Body of pancreas (tissue), 4 donors: ENCODE results near the gene MRTFA. TPM values are rescaled to one million over a fixed set of nuclear protein-coding genes. Genes with fewer than 3 reads are reported as not detected.

Source experiments
- ATAC-seq: fragments of 150-250 bp; one replicate; pipeline ENCODE4 v1.9.1; 2016
- DNase-seq, 4 donors: peaks; one replicate each; pipeline ENCODE4 v3.0.0-alpha.2; 2019
- H3K27ac ChIP-seq, 4 donors: fragments of 200-600 bp; sonication (generic); 1 replicate in 3 of 4; 2 replicates in 1 of 4; pipeline versions ENCODE4 v1.5.1 to v1.6.1; 2016 to 2019; ENCODE audit warnings: mild to moderate bottlenecking in 1 of 4, mixed read lengths in 1 of 4, moderate library complexity in 1 of 4
- H3K27me3 ChIP-seq, 2 donors: fragments of 200-600 bp; sonication (generic); one replicate each; pipeline ENCODE4 v1.6.0; 2016; ENCODE audit warnings: mild to moderate bottlenecking in 1 of 2
- H3K36me3 ChIP-seq, 2 donors: fragments of 200-600 bp; sonication (generic); replicated peaks in 1 of 2; 2 replicates each; pipeline ENCODE4 v1.5.1; 2016; ENCODE audit warnings: low read depth in 2 of 2; ENCODE audit not compliant: insufficient read depth in 1 of 2
- H3K4me1 ChIP-seq: fragments of 200-600 bp; sonication (generic); one replicate; pipeline ENCODE4 v1.6.0; 2016
- H3K4me3 ChIP-seq, 2 donors: fragments of 200-600 bp; sonication (generic); 1 replicate in 1 of 2; 2 replicates in 1 of 2; pipeline ENCODE4 v1.5.1; 2016 to 2019
- H3K9me3 ChIP-seq, 3 donors: fragments of 200-600 bp; sonication (generic); 1 replicate in 2 of 3; 2 replicates in 1 of 3; pipeline ENCODE4 v1.5.1; 2016
- POLR2A ChIP-seq, 3 donors: fragments of 450-650 bp; IDR thresholded peaks; one replicate each; pipeline ENCODE4 v1.6.1; 2016; ENCODE audit warnings: antibody characterized with exemption in 3 of 3, mild to moderate bottlenecking in 2 of 3
- WGBS, 2 donors: methylation state at CpG; one replicate each; pipeline ENCODE4 v1.1.5; 2017; 5-methylcytosine and 5-hydroxymethylcytosine counted together
- intact Hi-C: fragments of 100-400 bp; cut with DNase I; formaldehyde crosslinking; loops from one replicate; pipeline ENCODE4 v1.15.1; 2023
- total RNA-seq, 2 donors: library from RNA; depleted of rRNA; stranded (reverse); fragments of >200 nt; gene quantifications; one replicate each; pipeline ENCODE4 v1.1.0, GENCODE V29; 2016
- TF ChIP-seq, protein P1 (sequence below), 7 experiments: fragments of 450-650 bp in 4 of 7; fragments of 200-600 bp in 3 of 7; sonication (generic) in 3 of 7; IDR thresholded peaks; one replicate each; pipeline ENCODE4 v1.5.1; 2016 to 2019; ENCODE audit warnings: antibody characterized with exemption in 7 of 7

Gene MRTFA
- total RNA-seq, 2 donors from 2014 or later, result 47.0 to 71.5 TPM

DNA sequence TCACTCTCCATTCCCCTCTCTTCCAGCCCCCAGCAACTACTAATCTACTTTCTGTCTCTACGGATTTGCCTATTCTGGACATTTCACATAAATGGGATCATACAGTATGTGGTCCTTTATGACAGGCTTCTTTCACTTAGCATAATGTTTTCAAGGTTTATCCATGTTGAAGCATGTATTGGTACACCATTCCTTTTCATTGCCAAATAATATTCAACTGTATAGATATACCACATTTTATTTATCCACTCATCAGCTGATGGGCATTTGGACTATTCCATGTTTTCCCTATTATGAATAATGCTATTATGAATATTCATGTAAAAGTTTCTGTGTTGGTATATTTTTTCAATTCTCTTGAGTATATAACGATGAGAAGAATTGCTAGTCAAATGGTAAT, 54.5 kb downstream of the MRTFA start:
- WGBS, 2 donors, result 94 to 97% methylated on average over 2 of the region's 2 CpGs
- Histone ChIP-seq H3K27me3 (no peaks in the 10 kb centered on the region), H3K27ac (no peak overlapping the region), H3K9me3 (no peaks in the 10 kb centered on the region), H3K4me3 (no peak overlapping the region), H3K4me1 (no peaks in the 10 kb centered on the region), H3K36me3 (no peaks in the 10 kb centered on the region)
- DNase-seq (no peak), ATAC-seq (no peak)
- intact Hi-C loops, result no loop called here
- TF ChIP-seq POLR2A (IDR thresholded peaks at IDR 0.05), result no peak
- TF ChIP-seq, protein P1, sequence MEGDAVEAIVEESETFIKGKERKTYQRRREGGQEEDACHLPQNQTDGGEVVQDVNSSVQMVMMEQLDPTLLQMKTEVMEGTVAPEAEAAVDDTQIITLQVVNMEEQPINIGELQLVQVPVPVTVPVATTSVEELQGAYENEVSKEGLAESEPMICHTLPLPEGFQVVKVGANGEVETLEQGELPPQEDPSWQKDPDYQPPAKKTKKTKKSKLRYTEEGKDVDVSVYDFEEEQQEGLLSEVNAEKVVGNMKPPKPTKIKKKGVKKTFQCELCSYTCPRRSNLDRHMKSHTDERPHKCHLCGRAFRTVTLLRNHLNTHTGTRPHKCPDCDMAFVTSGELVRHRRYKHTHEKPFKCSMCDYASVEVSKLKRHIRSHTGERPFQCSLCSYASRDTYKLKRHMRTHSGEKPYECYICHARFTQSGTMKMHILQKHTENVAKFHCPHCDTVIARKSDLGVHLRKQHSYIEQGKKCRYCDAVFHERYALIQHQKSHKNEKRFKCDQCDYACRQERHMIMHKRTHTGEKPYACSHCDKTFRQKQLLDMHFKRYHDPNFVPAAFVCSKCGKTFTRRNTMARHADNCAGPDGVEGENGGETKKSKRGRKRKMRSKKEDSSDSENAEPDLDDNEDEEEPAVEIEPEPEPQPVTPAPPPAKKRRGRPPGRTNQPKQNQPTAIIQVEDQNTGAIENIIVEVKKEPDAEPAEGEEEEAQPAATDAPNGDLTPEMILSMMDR (IDR thresholded peaks at IDR 0.05), result no peak

DNA sequence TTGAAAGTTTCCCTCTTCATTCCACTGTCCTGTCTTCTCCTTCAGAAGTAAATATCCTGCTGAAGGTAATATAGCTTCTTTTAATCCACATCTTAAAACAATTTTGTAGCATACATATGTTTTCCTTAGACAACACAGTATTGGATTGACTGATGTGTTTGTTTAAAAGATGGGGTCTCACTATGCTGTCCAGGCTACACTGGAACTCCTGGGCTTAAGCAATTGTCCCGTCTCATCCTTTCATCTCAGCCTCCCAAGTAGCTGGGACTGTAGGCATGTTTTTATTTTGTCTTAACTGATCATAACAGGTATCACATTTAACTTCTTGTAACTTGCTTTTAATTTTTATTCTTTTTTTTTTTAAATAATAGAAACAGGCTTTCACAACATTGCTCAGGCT, 55.9 kb downstream of the MRTFA start:
- H3K27ac ChIP-seq, result no peak overlapping the region
- intact Hi-C loops, result no loop called here
- no peaks in the 10 kb centered on the region for H3K9me3 ChIP-seq
- no peaks in the 10 kb centered on the region for H3K27me3 ChIP-seq
- DNase-seq, result no peak
- H3K4me1 ChIP-seq, result no peaks in the 10 kb centered on the region
- H3K36me3 ChIP-seq, result no peaks in the 10 kb centered on the region
- no peak for TF ChIP-seq POLR2A (IDR thresholded peaks at IDR 0.05)
- TF ChIP-seq, protein P1 (IDR thresholded peaks at IDR 0.05), result no peak
- no peak overlapping the region for H3K4me3 ChIP-seq
- 100% methylated on average over 1 of the region's 1 CpG for WGBS, 2 donors
- ATAC-seq, result no peak

DNA sequence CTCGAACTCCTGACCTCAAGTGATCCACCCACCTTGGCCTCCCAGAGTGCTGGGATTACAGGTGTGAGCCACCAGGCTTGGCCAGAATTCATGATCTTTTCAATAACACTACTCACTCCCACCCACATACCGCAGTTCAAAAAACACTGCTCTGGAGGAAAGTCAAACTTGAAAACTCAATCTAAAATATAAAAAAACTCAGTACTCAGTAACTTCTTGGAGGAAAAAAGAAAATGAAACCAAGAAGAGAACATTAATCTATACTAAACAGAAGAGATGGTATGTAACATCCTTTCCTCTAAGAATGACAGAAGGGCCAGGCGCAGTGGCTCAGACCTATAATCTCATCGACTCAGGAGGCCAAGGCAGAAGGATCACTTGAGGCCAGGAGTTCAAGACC, 58.3 kb downstream of the MRTFA start:
- ATAC-seq (no peak), DNase-seq (no peak)
- 95 to 96% methylated on average over 4 of the region's 4 CpGs for WGBS, 2 donors
- Histone ChIP-seq H3K36me3 (no peaks in the 10 kb centered on the region), H3K4me1 (no peaks in the 10 kb centered on the region), H3K27ac (no peak overlapping the region), H3K4me3 (no peak overlapping the region), H3K9me3 (no peaks in the 10 kb centered on the region), H3K27me3 (no peaks in the 10 kb centered on the region)
- intact Hi-C loops, result no loop called here
- TF ChIP-seq, protein P1 (IDR thresholded peaks at IDR 0.05), result no peak
- TF ChIP-seq POLR2A (IDR thresholded peaks at IDR 0.05), result no peak

DNA sequence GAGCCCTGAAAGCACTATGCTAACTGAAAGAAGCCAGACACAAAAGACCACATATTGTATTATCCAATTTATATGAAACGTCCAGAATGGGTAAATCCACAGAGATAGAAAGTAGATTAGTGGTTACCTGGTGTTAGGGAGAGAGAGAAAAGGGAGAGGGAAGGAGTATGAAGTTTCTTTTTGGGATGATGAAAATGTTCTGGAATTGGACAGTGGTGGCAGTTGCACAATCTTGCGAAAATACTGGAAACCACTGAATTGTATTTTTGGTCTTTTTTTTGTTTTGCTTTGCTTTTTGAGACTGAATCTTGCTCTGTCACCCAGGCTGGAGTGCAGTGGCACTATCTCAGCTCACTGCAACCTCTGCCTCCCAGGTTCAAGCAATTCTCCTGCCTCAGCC, 63.5 kb downstream of the MRTFA start:
- no peak overlapping the region for H3K4me3 ChIP-seq
- TF ChIP-seq POLR2A (IDR thresholded peaks at IDR 0.05), result no peak
- TF ChIP-seq, protein P1 (IDR thresholded peaks at IDR 0.05), result no peak
- no peaks in the 10 kb centered on the region for H3K36me3 ChIP-seq
- H3K27me3 ChIP-seq, result no peaks in the 10 kb centered on the region
- WGBS, 2 donors, result 59 to 81% methylated on average over 2 of the region's 2 CpGs
- H3K4me1 ChIP-seq, result no peaks in the 10 kb centered on the region
- H3K9me3 ChIP-seq, result no peaks in the 10 kb centered on the region
- intact Hi-C loops, result no loop called here
- DNase-seq (no peak), ATAC-seq (no peak)
- H3K27ac ChIP-seq, result no peak overlapping the region

DNA sequence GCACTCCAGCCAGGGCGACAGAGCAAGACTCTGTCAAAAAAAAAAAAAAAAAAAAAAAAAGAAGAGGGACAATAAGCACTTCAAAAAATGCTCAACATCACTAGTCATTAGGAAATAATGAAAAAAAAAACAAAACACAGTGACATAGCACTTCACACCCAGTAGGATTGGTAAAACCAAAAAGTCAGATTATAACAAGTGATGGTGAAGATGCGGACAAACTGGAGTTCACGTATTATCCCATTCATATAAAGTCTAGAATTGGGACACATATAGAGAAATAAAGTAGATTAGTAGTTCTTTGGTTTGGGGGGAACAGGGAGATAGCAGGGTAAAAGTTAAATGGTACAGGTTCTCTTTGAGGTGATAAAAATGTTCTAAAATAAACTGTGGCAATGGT, 64.6 kb downstream of the MRTFA start:
- no peak for ATAC-seq

More for the DNA sequence above, 64.6 kb downstream of the MRTFA start:
- Histone ChIP-seq H3K4me1 (no peaks in the 10 kb centered on the region), H3K9me3 (no peaks in the 10 kb centered on the region), H3K27ac (no peak overlapping the region), H3K4me3 (no peak overlapping the region), H3K36me3 (no peaks in the 10 kb centered on the region), H3K27me3 (no peaks in the 10 kb centered on the region)
- no peak for TF ChIP-seq POLR2A (IDR thresholded peaks at IDR 0.05)
- TF ChIP-seq, protein P1 (IDR thresholded peaks at IDR 0.05), result no peak
- intact Hi-C loops, result no loop called here
- no peak for DNase-seq
- 99 to 100% methylated on average over 3 of the region's 3 CpGs for WGBS, 2 donors
